GM10847 (cell line): ENCODE measurements around the gene MS4A15.

Source experiments
- POLR2A ChIP-seq: IDR thresholded peaks from 2 replicates; pipeline ENCODE4 v1.6.1; 2011; ENCODE audit not compliant: insufficient read length; ENCODE audit errors: extremely low read depth

MS4A15 gene

DNA sequence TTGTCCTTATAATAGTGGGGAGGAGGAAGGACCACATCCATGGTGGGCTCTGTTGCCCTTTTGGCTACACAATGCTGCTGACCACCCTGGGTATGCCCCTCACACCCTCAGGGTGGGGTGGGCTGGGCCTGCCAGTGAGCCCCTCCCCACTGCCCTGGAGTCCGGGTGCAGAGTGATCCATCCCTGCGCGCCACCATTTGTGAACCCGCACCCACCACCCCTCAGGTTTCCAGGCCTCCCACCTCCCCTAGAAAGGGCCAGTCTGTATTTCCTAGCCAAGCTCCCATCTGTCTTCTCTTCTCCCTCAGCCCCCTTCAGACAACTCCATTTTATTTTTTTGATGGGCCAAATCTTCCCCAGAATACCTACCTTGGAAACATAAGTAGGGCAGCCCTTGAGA lies 53.5 kb downstream of the MS4A15 start:
- no peak for TF ChIP-seq POLR2A

DNA sequence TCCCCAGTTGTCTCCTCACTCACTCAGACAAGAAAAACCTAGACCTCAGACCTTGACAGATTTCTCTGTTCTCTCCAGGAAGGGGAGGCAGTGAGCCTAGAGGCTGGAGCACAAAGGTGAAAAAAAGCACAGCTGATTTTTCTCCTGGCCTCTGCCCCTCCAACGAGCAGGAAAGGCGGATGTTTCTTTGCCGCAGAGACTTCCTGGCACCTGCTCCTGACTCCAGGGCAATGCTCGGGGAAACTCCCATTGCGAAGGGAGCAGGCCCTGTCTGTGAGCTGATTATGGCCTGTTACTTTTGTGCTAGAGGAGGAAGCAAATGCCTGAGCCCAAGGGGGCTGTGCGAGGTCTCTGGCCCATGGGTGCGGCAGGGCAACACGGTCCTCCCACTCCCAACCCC lies 53.9 kb downstream of the MS4A15 start:
- TF ChIP-seq POLR2A, result no peak

GRCh38 chr11:60813324-60813723 lies 56.7 kb downstream of the MS4A15 start:
- TF ChIP-seq POLR2A, result no peak

- TF ChIP-seq POLR2A, result no peak
Measured at GRCh38 chr11:60814112-60814511, 57.4 kb downstream of the MS4A15 start.

DNA sequence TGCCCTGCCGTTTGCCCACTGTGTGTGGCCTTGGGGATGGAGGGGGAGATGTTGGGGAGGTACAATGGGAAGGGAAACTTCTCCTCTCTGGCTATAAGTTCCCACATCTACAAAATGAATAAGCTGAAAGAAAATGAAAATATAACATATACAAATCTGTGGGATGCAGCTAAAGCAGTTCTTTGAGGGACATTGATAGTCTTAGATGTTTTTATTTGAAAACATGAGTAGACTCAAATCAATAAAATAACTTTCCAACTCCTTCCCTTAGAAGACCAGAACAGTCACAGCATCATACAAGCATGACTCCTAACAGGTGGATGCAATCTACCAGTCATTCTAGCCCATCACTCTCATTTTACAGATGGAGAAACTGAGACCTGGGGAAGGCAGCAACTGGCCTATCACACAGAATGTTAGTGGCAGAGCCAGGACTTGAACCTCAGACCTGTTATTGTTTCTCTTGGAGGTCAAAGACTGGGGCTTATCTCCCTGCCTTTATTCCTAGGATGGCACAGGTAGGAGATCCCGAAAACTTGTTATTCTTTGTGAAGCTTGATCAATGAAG lies 60.0 kb downstream of the MS4A15 start:
- no peak for TF ChIP-seq POLR2A

GRCh38 chr11:60818057-60818456 lies 61.4 kb downstream of the MS4A15 start:
- TF ChIP-seq POLR2A, result no peak

- no peak for TF ChIP-seq POLR2A
Measured at GRCh38 chr11:60821827-60822599, 65.3 kb downstream of the MS4A15 start.

- TF ChIP-seq POLR2A, result no peak
Measured at GRCh38 chr11:60825118-60825517, 68.5 kb downstream of the MS4A15 start.

DNA sequence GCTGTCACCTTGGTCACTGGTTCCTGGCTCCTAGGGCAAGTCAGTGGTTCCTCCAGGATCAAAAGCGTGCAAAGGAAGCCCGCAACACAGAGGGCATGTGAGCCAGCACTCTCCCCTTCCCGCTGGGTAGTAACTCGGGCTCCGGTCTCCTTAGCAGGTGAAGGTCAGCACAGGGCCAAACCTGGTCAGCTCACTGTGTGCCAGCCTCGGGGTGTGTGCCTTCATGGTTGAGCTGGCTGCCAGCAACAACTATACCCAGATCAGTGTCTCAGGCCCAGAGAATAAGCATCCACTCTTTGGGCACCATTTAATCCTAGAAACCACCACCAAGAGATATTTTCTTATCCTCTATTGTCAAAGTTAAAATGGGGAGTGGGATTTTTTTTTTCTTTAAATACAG lies 69.1 kb downstream of the MS4A15 start:
- no peak for TF ChIP-seq POLR2A
